Hepatocyte (in vitro differentiated cells): Measurements from ENCODE around the gene XG.

Source experiments
- CTCF ChIP-seq: fragments of 200-600 bp; sonication (generic); IDR thresholded peaks from 2 replicates; pipeline ENCODE4 v1.5.1; 2016; ENCODE audit warnings: antibody characterized with exemption, mild to moderate bottlenecking; ENCODE audit not compliant: poor library complexity
- EZH2phosphoT487 ChIP-seq: fragments of 200-600 bp; sonication (generic); IDR thresholded peaks from one replicate; pipeline ENCODE4 v1.6.1; 2018; ENCODE audit warnings: antibody characterized with exemption, mild to moderate bottlenecking, low read depth, moderate library complexity; ENCODE audit not compliant: unreplicated experiment, severe bottlenecking

- TF ChIP-seq CTCF: no peak
- no peak for TF ChIP-seq EZH2phosphoT487
These were observed 16.0 kb downstream of the XG start for GRCh38 chrX:2767631-2768455.
